Measurements from ENCODE around the gene CDC42EP1.
"Not testable (repeated sequence)": the region's sequence is repeated elsewhere in the genome, so short reads cannot be mapped to it uniquely, and the experiment has no call there.

Gene CDC42EP1

DNA sequence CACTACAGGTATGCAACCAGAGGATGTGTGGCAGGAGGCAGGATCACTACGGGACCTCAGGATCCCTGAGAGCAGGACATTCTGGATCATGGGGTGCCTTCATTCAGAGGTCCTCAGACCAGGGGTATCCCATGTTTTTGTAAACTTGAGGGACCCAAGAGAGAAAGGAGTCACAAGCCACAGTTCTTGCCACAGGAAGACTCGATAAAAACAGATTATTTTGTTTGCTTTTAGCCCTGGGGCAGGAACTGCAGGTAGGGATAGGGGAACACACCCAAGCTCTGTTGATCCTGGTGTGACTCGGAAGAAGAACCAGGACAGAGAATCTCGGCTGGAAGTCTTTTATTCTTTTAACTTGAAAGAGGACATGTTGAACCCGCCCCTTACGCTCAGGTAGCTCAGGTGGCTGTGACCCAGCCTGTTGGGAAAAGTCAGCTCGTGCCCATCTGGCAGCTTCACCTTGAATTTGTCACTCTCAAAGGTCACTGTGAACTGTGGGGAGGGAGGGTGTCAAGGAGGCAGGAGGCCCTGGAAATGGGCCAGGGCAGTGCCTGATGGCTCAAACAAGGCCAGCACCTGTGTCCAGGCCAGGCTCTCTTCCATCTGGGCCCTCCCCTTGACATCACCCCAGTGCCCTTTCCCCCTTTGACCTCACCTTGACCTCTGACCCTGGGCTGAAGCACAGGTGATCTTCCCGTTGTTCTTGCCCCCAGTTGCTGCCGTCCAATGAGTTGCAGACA, 9.8 kb downstream of the CDC42EP1 start:
- TF ChIP-seq POLR2A (IDR thresholded peaks at IDR 0.05; ENCODE audit: low read depth, low read length), result no peak
- no peak for FAIRE-seq
- no peak for DNase-seq (ENCODE audit: insufficient read length, low spot score)

DNA sequence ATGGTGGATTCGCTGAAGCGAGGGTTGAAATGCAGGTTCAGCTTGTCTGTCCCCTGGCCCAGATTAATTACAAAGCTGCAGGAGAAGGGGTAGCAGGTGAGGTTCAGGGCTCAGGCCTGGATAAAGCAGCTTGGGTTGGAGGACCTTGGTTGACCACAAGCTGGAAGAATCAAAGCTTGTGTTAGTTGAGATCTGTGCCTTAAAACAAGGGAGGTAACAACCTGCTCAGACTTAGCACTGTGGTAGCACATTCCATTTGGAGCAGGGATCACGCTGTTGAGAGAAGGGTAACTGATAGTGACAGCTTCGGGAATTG, 10.3 kb downstream of the CDC42EP1 start:
- FAIRE-seq (no peak), DNase-seq (ENCODE audit: insufficient read length, low spot score) (no peak)
- no peak for TF ChIP-seq POLR2A (IDR thresholded peaks at IDR 0.05; ENCODE audit: low read depth, low read length)

DNA sequence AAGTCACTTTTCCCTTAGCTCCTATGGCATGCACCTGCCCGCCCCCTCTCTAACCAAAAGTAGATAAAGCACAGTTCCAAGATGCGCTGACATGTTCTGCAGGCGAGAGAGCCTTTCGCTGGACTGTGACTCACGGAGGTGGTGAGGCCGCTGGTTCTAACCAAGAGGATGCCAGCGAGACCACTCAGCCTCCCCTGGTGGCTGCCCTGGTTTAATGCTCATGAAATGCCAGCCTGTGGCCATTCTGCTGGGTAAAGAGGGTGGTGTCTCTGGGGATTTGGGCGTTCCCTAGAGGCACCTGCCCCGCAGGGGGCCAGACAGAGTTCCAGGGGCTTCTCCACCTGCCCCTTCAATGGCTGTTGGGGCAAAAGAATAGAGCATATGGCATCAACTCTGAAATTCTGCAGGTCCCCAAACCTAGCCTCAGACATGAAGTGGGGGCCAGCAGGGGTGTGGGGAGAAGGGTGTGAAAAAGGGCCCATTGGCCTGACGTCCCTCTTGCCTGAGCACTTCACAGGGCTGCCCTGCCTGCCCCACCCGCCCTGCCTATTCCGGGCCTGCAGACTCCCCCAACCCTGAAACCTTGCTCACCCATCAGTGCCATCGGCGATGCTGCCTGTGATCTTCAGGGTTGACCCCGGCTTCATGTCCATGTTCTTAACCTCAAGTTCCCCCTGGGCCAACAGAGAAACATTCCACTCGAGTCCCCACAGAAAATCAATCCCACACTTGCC, 11.1 kb downstream of the CDC42EP1 start:
- FAIRE-seq (peak; percentile 38), DNase-seq (ENCODE audit: insufficient read length, low spot score) (peak; percentile 72)
- no peak for TF ChIP-seq POLR2A (IDR thresholded peaks at IDR 0.05; ENCODE audit: low read depth, low read length)

DNA sequence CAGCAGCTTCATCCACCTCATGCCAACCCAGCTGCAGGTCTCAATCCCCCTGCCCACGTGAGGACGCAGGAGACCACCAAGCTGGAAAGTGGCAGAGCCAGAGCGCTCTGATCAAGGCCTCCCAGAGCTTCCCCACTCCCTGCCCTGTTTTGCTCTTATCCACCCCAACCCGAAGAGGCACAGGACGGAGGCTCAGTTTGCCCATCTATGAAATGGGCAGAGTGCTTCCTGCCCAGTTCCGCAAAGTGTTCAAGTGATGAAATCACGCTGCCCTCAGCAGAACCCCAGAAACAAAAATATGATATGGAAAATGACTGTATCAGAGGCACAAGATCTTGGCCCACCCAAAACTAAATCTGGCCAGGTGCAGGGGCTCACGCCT, 11.7 kb downstream of the CDC42EP1 start:
- no peak for DNase-seq (ENCODE audit: insufficient read length, low spot score)
- no peak for FAIRE-seq
- no peak for TF ChIP-seq POLR2A (IDR thresholded peaks at IDR 0.05; ENCODE audit: low read depth, low read length)

DNA sequence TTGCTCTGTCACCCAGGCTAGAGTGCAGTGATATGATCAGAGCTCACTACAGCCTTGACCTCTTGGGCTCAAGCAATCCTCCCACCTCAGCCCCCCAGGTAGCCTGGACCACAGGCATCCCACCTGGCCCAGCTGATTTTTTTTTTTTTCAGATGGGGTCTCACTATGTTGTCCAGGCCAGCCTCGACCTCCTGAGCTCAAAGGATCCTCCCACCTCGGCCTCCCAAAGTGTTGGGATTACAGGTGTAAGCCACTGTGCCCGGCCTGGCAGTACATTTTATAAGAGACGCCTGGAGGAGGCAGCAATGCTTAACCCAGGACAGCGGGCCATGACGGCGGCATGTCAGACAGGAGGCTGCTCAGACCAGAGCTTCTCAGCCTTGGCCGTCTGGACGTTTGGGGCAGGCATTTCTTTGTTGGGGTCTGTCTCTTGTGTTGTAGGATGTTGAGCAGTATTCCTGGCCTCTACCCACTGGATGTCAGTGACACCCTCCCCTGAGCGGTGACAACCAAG, 15.3 kb downstream of the CDC42EP1 start:
- TF ChIP-seq POLR2A (IDR thresholded peaks at IDR 0.05; ENCODE audit: low read depth, low read length), result no peak
- no peak for FAIRE-seq
- DNase-seq (ENCODE audit: insufficient read length, low spot score), result no peak

DNA sequence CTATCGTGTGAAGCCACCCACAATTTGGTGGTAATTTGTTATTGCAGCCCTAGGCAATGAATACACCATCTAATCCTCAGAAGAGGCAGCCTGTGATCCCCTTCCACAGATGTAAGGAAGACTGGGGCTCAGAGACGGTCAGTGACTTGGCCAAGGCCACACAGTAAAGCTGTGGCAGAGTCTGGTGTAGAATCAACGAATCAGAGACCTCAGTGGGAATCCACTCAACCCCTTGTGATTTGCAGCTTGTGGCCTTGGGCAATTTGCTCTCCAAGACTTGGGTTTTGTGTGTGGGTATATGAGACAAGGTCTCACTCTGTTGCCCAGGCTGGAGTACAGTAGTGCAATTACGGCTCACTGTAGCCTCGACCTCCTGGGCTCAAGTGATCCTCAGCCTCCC, 17.7 kb downstream of the CDC42EP1 start:
- no peak for TF ChIP-seq POLR2A (IDR thresholded peaks at IDR 0.05; ENCODE audit: low read depth, low read length)
- FAIRE-seq, result no peak

DNA sequence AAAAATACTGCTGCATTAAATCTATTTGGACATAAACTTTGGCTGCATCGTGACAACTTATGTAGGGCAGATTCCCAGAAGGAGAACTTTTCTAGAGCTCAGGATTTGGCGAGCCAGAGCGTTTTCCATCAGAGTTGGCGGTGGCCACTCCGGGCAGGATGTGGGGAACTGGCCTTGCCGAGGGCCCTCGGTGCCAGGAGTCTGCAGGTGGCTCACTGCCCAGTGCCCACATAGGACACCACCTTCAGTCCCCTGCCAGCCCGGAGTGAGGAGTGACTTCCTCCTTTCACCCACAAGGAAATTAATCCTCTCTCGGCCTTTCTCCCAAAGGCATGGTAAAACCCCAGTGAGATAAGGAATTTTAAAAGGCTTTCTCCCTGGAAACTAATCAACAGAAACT, 21.2 kb downstream of the CDC42EP1 start:
- FAIRE-seq, result no peak
- TF ChIP-seq POLR2A (IDR thresholded peaks at IDR 0.05; ENCODE audit: low read depth, low read length), result no peak
- no peak for DNase-seq (ENCODE audit: insufficient read length, low spot score)

More for the DNA sequence above, 17.7 kb downstream of the CDC42EP1 start:
- no peak for DNase-seq (ENCODE audit: insufficient read length, low spot score)

DNA sequence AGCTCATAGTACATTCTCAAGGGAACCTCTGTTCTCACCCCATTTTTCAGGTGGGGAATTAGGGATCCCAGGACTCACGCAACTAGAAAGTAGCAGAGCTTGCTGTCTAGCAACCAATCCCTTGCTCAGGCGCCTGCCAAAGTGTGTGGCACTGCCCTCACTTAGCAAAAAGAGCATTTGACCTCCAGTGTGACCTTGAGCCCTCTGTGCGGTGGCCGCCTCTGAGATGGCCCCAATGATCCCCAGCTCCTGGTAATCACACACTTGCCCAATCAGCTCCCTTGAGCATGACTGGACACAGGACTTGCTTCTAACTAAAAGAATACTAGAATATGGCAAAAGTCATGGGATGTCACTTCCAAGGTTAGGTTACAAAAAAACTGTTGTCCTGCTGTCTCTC, 22.2 kb downstream of the CDC42EP1 start:
- FAIRE-seq, result no peak
- TF ChIP-seq POLR2A (IDR thresholded peaks at IDR 0.05; ENCODE audit: low read depth, low read length), result no peak
- no peak for DNase-seq (ENCODE audit: insufficient read length, low spot score)

DNA sequence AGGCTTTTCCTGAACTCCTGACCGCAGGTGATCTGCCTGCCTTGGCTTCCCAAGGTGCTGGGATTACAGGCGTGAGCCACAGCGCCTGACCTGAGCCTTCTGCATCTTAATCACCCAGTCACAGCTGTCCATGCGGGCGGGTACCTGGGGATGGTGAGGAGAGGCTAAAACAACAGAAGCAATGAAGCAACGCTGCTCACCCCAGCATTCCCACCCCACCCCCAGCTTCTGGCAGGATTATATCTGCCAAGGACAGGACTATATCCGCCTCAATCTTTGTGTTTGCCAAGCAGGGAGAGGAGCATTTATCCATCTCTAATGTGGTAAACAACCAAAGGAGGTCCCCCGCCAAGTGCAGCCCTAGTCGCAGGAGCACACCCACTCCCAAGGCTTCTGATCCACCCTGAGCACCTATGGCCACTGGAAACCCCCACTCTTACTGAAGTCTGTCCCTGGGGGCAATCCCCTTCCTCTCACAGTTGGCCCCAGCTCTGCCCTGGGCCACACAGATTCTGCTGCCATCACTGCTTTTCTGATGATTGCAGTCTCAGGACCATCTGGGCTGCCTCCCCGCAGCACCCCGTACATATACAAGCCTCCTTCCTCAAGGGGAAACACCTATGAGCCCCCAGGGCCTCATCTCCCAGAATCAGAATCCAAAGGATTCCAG, 28.4 kb downstream of the CDC42EP1 start:
- DNase-seq (ENCODE audit: insufficient read length, low spot score) (no peak), FAIRE-seq (no peak)
- no peak for TF ChIP-seq POLR2A (IDR thresholded peaks at IDR 0.05; ENCODE audit: low read depth, low read length)

DNA sequence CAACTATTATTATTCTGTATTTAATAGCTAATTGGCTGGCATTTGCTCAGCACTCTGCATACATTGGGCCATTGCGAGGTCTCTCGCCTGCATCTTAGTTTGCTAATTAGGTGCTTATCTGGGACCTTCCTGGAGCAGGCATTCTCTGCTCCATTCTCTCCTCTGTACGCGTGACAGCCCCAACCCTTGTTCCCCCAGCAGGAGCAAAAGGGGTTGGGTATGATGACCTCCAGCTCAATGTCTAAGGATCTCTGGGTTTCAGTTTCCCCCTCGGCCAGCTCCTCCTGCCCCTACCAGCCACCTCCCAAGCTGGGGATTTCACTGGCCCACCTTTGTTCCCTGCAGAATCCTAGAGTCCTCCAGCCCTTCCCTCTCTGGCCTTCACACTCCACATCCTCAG, 29.4 kb downstream of the CDC42EP1 start:
- DNase-seq (ENCODE audit: insufficient read length, low spot score), result no peak
- no peak for FAIRE-seq
- no peak for TF ChIP-seq POLR2A (IDR thresholded peaks at IDR 0.05; ENCODE audit: low read depth, low read length)

DNA sequence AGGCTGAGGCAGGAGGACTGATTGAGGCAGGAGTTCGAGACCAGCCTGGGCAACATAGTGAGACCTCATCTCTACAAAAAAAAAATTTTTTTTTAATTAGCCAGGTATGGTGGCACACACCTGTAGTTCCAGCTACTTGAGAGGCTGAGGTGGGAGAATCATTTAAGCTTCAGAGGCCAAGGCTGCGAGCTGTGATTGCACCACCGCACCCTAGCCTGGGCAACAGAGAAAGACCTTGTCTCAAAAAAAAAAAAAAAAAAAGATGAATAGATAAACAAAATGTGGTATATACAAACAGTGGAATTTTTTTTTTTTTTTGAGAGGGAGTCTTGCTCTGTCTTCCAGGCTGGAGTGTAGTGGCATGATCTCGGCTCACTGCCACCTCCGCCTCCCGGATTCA, 30.8 kb downstream of the CDC42EP1 start:
- not testable (repeated sequence) for FAIRE-seq; DNase-seq (ENCODE audit: insufficient read length, low spot score)

DNA sequence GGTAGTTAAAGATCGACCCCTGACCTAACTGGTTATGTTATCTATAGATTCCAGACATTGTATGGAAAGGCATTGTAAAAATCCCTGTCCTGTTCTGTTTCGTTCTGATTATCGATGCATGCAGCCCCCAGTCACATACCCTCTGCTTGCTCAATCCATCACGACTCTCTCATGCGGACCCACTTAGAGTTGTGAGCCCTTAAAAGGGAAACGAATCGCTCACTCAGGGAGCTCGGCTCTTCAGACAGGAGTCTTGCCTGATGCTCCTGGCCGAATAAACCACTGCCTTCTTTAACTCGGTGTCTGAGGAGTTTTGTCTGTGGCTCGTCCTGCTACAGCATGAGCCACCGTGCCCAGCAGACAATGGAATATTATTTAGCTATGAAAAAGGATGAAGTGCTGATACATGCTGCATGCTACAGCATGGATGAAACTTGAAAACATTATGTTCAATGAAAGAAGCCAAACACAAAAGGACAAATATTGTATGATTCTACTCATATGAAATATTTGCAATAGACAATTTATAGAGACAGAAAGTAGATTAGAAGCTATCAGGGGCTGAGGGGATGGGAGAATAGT, 31.6 kb downstream of the CDC42EP1 start:
- DNase-seq (ENCODE audit: insufficient read length, low spot score) (no peak), FAIRE-seq (no peak)
- TF ChIP-seq POLR2A (IDR thresholded peaks at IDR 0.05; ENCODE audit: low read depth, low read length), result no peak

DNA sequence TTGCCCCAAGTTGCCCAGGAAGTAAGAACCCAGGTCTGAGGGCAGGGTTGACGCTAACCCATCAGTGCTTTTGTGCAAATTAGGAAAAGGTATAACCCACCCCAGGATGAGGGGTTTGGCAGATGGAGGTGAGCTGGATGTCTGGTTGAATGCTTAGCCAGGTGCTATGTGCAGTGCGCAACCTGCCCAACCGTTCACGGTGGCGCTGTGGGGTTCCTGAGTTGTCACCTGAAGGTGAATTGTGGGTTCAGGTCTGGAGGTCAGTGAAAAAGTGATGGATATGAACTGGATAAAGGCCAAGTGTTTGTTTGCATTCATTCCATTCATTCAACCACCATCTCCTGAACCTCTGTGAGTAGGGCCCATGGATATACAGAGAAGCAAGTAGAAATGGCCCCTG, 34.0 kb downstream of the CDC42EP1 start:
- no peak for DNase-seq (ENCODE audit: insufficient read length, low spot score)
- FAIRE-seq, result no peak
- no peak for TF ChIP-seq POLR2A (IDR thresholded peaks at IDR 0.05; ENCODE audit: low read depth, low read length)

DNA sequence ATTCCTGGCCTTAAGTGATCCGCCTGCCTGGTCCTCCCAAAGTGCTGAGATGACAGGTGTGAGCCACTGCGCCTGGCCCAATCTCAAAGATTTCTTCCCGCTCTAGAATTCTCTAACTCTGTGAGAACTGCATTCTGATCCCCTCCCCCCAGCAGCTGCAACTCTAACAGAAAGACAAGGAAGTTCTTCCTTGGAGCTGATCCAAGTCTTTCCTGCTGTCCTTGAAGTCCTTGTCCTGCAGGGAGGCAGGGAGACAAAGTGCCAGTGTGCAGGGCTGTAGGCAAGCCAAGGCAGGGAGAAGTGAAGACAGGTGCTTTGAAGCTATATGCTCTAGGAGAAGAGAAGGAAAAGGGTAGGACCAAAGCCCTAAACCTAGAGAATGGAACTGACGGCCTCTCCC, 38.9 kb downstream of the CDC42EP1 start:
- TF ChIP-seq POLR2A (IDR thresholded peaks at IDR 0.05; ENCODE audit: low read depth, low read length), result no peak
- FAIRE-seq, result no peak
- DNase-seq (ENCODE audit: insufficient read length, low spot score), result no peak
